Measurements from ENCODE around the gene EMC8.

EMC8 gene

GRCh38 chr16:85829751-85830445 is 30.6 kb upstream of the EMC8 start:
- Histone ChIP-seq H3K4me3 (no peak overlapping the region), H3K9ac (ENCODE audit: insufficient read length) (no peak overlapping the region), H3K27ac (no peak overlapping the region), H3K36me3 (ENCODE audit: insufficient read depth, low read length) (no peaks in the 10 kb centered on the region), H3K9me3 (ENCODE audit: low read depth, low read length) (no peaks in the 10 kb centered on the region)
- DNase-seq (ENCODE audit: low read depth, low spot score) = no peak
- TF ChIP-seq POLR2AphosphoS5 (IDR thresholded peaks at IDR 0.05; ENCODE audit: borderline replicate concordance, low read depth, low read length) (no peak), FOXP2 (optimal IDR thresholded peaks at IDR 0.05; ENCODE audit: control extremely low read depth, extremely low read length, insufficient read depth) (no peak), EZH2 (IDR thresholded peaks at IDR 0.05) (no peak)

- no peak overlapping the region for H3K9ac ChIP-seq (ENCODE audit: insufficient read length)
- no peak overlapping the region for H3K4me3 ChIP-seq
- DNase-seq (ENCODE audit: low read depth, low spot score) = no peak
- no peak overlapping the region for H3K27ac ChIP-seq
- no peak for TF ChIP-seq POLR2AphosphoS5 (IDR thresholded peaks at IDR 0.05; ENCODE audit: borderline replicate concordance, low read depth, low read length)
- TF ChIP-seq EZH2 (IDR thresholded peaks at IDR 0.05) = no peak
- TF ChIP-seq FOXP2 (optimal IDR thresholded peaks at IDR 0.05; ENCODE audit: control extremely low read depth, extremely low read length, insufficient read depth) = no peak
- H3K36me3 ChIP-seq (ENCODE audit: insufficient read depth, low read length) = no peaks in the 10 kb centered on the region
- no peaks in the 10 kb centered on the region for H3K9me3 ChIP-seq (ENCODE audit: low read depth, low read length)
Observed at GRCh38 chr16:85829171-85829719, 29.9 kb upstream of the EMC8 start.

GRCh38 chr16:85828166-85828565 is 28.8 kb upstream of the EMC8 start:
- TF ChIP-seq FOXP2 (optimal IDR thresholded peaks at IDR 0.05; ENCODE audit: control extremely low read depth, extremely low read length, insufficient read depth) = no peak
- no peak for TF ChIP-seq EZH2 (IDR thresholded peaks at IDR 0.05)
- no peak for TF ChIP-seq POLR2AphosphoS5 (IDR thresholded peaks at IDR 0.05; ENCODE audit: borderline replicate concordance, low read depth, low read length)
- no peak overlapping the region for H3K27ac ChIP-seq
- H3K36me3 ChIP-seq (ENCODE audit: insufficient read depth, low read length) = no peaks in the 10 kb centered on the region
- no peak overlapping the region for H3K4me3 ChIP-seq
- H3K9ac ChIP-seq (ENCODE audit: insufficient read length) = no peak overlapping the region
- DNase-seq (ENCODE audit: low read depth, low spot score) = no peak
- H3K9me3 ChIP-seq (ENCODE audit: low read depth, low read length) = no peaks in the 10 kb centered on the region

GRCh38 chr16:85826686-85827247 is 27.4 kb upstream of the EMC8 start:
- no peaks in the 10 kb centered on the region for H3K9me3 ChIP-seq (ENCODE audit: low read depth, low read length)
- H3K4me3 ChIP-seq = no peak overlapping the region
- no peak overlapping the region for H3K9ac ChIP-seq (ENCODE audit: insufficient read length)
- no peak overlapping the region for H3K27ac ChIP-seq
- no peak for TF ChIP-seq EZH2 (IDR thresholded peaks at IDR 0.05)
- TF ChIP-seq FOXP2 (optimal IDR thresholded peaks at IDR 0.05; ENCODE audit: control extremely low read depth, extremely low read length, insufficient read depth) = no peak
- no peak for DNase-seq (ENCODE audit: low read depth, low spot score)
- no peaks in the 10 kb centered on the region for H3K36me3 ChIP-seq (ENCODE audit: insufficient read depth, low read length)

- Histone ChIP-seq H3K27ac (no peak overlapping the region), H3K36me3 (ENCODE audit: insufficient read depth, low read length) (no peaks in the 10 kb centered on the region), H3K9ac (ENCODE audit: insufficient read length) (no peak overlapping the region), H3K9me3 (ENCODE audit: low read depth, low read length) (no peaks in the 10 kb centered on the region), H3K4me3 (no peak overlapping the region)
- no peak for DNase-seq (ENCODE audit: low read depth, low spot score)
- TF ChIP-seq EZH2 (IDR thresholded peaks at IDR 0.05) (no peak), FOXP2 (optimal IDR thresholded peaks at IDR 0.05; ENCODE audit: control extremely low read depth, extremely low read length, insufficient read depth) (no peak), POLR2AphosphoS5 (IDR thresholded peaks at IDR 0.05; ENCODE audit: borderline replicate concordance, low read depth, low read length) (no peak)
Observed at GRCh38 chr16:85825326-85825725, 26.0 kb upstream of the EMC8 start.

- Histone ChIP-seq H3K27ac (no peak overlapping the region), H3K4me3 (no peak overlapping the region), H3K36me3 (ENCODE audit: insufficient read depth, low read length) (no peaks in the 10 kb centered on the region), H3K9me3 (ENCODE audit: low read depth, low read length) (no peaks in the 10 kb centered on the region), H3K9ac (ENCODE audit: insufficient read length) (no peak overlapping the region)
- TF ChIP-seq FOXP2 (optimal IDR thresholded peaks at IDR 0.05; ENCODE audit: control extremely low read depth, extremely low read length, insufficient read depth) = no peak
- no peak for TF ChIP-seq POLR2AphosphoS5 (IDR thresholded peaks at IDR 0.05; ENCODE audit: borderline replicate concordance, low read depth, low read length)
- no peak for TF ChIP-seq EZH2 (IDR thresholded peaks at IDR 0.05)
- no peak for DNase-seq (ENCODE audit: low read depth, low spot score)
Observed at GRCh38 chr16:85824161-85825135, 25.1 kb upstream of the EMC8 start.

- no peaks in the 10 kb centered on the region for H3K36me3 ChIP-seq (ENCODE audit: insufficient read depth, low read length)
- TF ChIP-seq EZH2 (IDR thresholded peaks at IDR 0.05) (no peak), POLR2AphosphoS5 (IDR thresholded peaks at IDR 0.05; ENCODE audit: borderline replicate concordance, low read depth, low read length) (no peak), FOXP2 (optimal IDR thresholded peaks at IDR 0.05; ENCODE audit: control extremely low read depth, extremely low read length, insufficient read depth) (no peak)
Observed at GRCh38 chr16:85823328-85823920, 24.1 kb upstream of the EMC8 start.

GRCh38 chr16:85822145-85822544 is 22.8 kb upstream of the EMC8 start:
- no peak for DNase-seq (ENCODE audit: low read depth, low spot score)
- Histone ChIP-seq H3K27ac (no peak overlapping the region), H3K36me3 (ENCODE audit: insufficient read depth, low read length) (no peaks in the 10 kb centered on the region), H3K9ac (ENCODE audit: insufficient read length) (no peak overlapping the region), H3K4me3 (no peak overlapping the region), H3K9me3 (ENCODE audit: low read depth, low read length) (no peaks in the 10 kb centered on the region)
- no peak for TF ChIP-seq EZH2 (IDR thresholded peaks at IDR 0.05)
- no peak for TF ChIP-seq FOXP2 (optimal IDR thresholded peaks at IDR 0.05; ENCODE audit: control extremely low read depth, extremely low read length, insufficient read depth)
- TF ChIP-seq POLR2AphosphoS5 (IDR thresholded peaks at IDR 0.05; ENCODE audit: borderline replicate concordance, low read depth, low read length) = no peak

More at GRCh38 chr16:85823328-85823920, 24.1 kb upstream of the EMC8 start:
- no peak for DNase-seq (ENCODE audit: low read depth, low spot score)
- H3K9me3 ChIP-seq (ENCODE audit: low read depth, low read length) = no peaks in the 10 kb centered on the region
- H3K9ac ChIP-seq (ENCODE audit: insufficient read length) = no peak overlapping the region
- H3K4me3 ChIP-seq = no peak overlapping the region
- no peak overlapping the region for H3K27ac ChIP-seq

All from SK-N-MC (cell line).